ENCODE data around the gene COL3A1.

Gene COL3A1

GRCh38 chr2:189056200-189057106 is 82.3 kb downstream of the COL3A1 start:
- no peak overlapping the region for H3K27ac Mint-ChIP-seq
- ATAC-seq (ENCODE audit: low read depth) (no peak), DNase-seq (ENCODE audit: low spot score in 2 of 2) (no peak)
- H3K9me3 Mint-ChIP-seq, result no peaks in the 10 kb centered on the region
- no peaks in the 10 kb centered on the region for H3K4me1 Mint-ChIP-seq
- no peaks in the 10 kb centered on the region for H3K36me3 Mint-ChIP-seq
- H3K27me3 Mint-ChIP-seq, result no peaks in the 10 kb centered on the region
- no peak overlapping the region for H3K4me3 Mint-ChIP-seq

GRCh38 chr2:189057316-189057715 is 83.1 kb downstream of the COL3A1 start:
- Mint-ChIP-seq H3K36me3 (no peaks in the 10 kb centered on the region), H3K27me3 (no peaks in the 10 kb centered on the region), H3K4me3 (no peak overlapping the region), H3K27ac (no peak overlapping the region), H3K9me3 (no peaks in the 10 kb centered on the region), H3K4me1 (no peaks in the 10 kb centered on the region)
- DNase-seq (ENCODE audit: low spot score in 2 of 2) (no peak), ATAC-seq (ENCODE audit: low read depth) (no peak)

- no peak for ATAC-seq (ENCODE audit: low read depth)
Measured at GRCh38 chr2:189060096-189060642, 86.0 kb downstream of the COL3A1 start.

More at GRCh38 chr2:189060096-189060642, 86.0 kb downstream of the COL3A1 start:
- H3K4me3 Mint-ChIP-seq, result no peak overlapping the region
- no peak for DNase-seq (ENCODE audit: low spot score in 2 of 2)
- no peaks in the 10 kb centered on the region for H3K4me1 Mint-ChIP-seq
- no peak overlapping the region for H3K27ac Mint-ChIP-seq
- no peaks in the 10 kb centered on the region for H3K36me3 Mint-ChIP-seq
- no peaks in the 10 kb centered on the region for H3K27me3 Mint-ChIP-seq
- H3K9me3 Mint-ChIP-seq, result no peaks in the 10 kb centered on the region
